ENCODE data around the gene IL13RA1. TPM values are rescaled to one million over a fixed set of nuclear protein-coding genes. Genes with fewer than 3 reads are reported as not detected.

Gene IL13RA1
- total RNA-seq, 1 experiment from 2014 or later = 14.4 TPM

- Histone ChIP-seq H3K79me1 (ENCODE audit: insufficient read depth, low read depth, low read length, poor library complexity, severe bottlenecking) (no peaks in the 10 kb centered on the region), H3K4me2 (ENCODE audit: insufficient read depth, insufficient read length, low read length) (no peak overlapping the region), H3K4me1 (ENCODE audit: insufficient read depth, low read length) (no peaks in the 10 kb centered on the region), H3K4ac (ENCODE audit: low read depth, low read length) (no peak overlapping the region), H2BK20ac (ENCODE audit: low read depth, low read length, poor library complexity, severe bottlenecking) (no peak overlapping the region), H2BK15ac (ENCODE audit: low read depth, low read length) (no peak overlapping the region), H3K9ac (ENCODE audit: extremely low read depth, insufficient read length, low read length) (no peak overlapping the region), H4K8ac (replicated peaks; ENCODE audit: insufficient read length, low read depth, low read length) (no peak overlapping the region), H2BK120ac (ENCODE audit: low read depth, low read length, poor library complexity, severe bottlenecking) (no peak overlapping the region), H2AFZ (ENCODE audit: low read length) (no peak overlapping the region), H3K56ac (ENCODE audit: insufficient read length, low read depth, low read length) (no peak overlapping the region), H4K91ac (ENCODE audit: insufficient read length, low read depth, low read length) (no peak overlapping the region), H2BK5ac (ENCODE audit: insufficient read length, low read length) (no peak overlapping the region), H3K27ac (ENCODE audit: insufficient read length, low read depth, low read length) (no peak overlapping the region), H3K27me3 (ENCODE audit: insufficient read depth, low read length) (no peaks in the 10 kb centered on the region), H3K14ac (ENCODE audit: insufficient read depth, low read length) (no peak overlapping the region), H3K79me2 (ENCODE audit: insufficient read depth, low read length) (no peaks in the 10 kb centered on the region), H3K23ac (ENCODE audit: insufficient read length, low read depth, low read length) (no peak overlapping the region), H2BK12ac (ENCODE audit: insufficient read length, low read depth, low read length) (no peak overlapping the region), H2AK5ac (ENCODE audit: insufficient read length, low read length) (no peak overlapping the region), H3T11ph (ENCODE audit: low read length) (no peak overlapping the region), H4K20me1 (ENCODE audit: control insufficient read depth, insufficient read depth, insufficient read length) (no peaks in the 10 kb centered on the region), H3K9me3 (ENCODE audit: control insufficient read depth, low read depth, low read length) (peaks cover 19% of the 10 kb centered on the region), H4K5ac (ENCODE audit: insufficient read length, low read depth, low read length) (no peak overlapping the region), H3K23me2 (ENCODE audit: insufficient read length, low read depth, low read length, poor library complexity, severe bottlenecking) (no peaks in the 10 kb centered on the region), H3K18ac (ENCODE audit: insufficient read length, low read depth, low read length) (no peak overlapping the region)
- Mint-ChIP-seq H3K4me3 (no peak overlapping the region), H3K4me1 (no peaks in the 10 kb centered on the region), H3K27me3 (ENCODE audit: low read depth) (no peaks in the 10 kb centered on the region), H3K9me3 (peaks cover 2 to 59% of the 10 kb centered on the region in 2 experiments), H3K36me3 (ENCODE audit: insufficient read depth in 1 of 3, low read depth in 3 of 3) (peaks cover 0 to 12% (median 2%) of the 10 kb centered on the region in 3 experiments; a peak in 2 of 7 replicates), H3K27ac (no peak overlapping the region)
- WGBS (ENCODE audit: extremely low coverage, insufficient read length, low lambda C conversion rate) = no CpG with 5 or more reads among the region's 9 CpGs
- DNase-seq = no peak
- no peak for TF ChIP-seq CTCF (conservative IDR thresholded peaks at IDR 0.05)
Measured at GRCh38 chrX:118751950-118752783, 24.8 kb downstream of the IL13RA1 start.

Data from H9 (cell line).